8988T (cell line): ENCODE data around the gene CPEB1.
A peak's percentile ranks its signal among the peaks of the same experiment; 100 is the strongest.
"Not testable (repeated sequence)": the region's sequence is repeated elsewhere in the genome, so short reads cannot be mapped to it uniquely, and the experiment has no call there.

Source experiments
- DNase-seq: peaks from one replicate; pipeline ENCODE4 v3.0.0; 2011

The CPEB1 gene

GRCh38 chr15:82648257-82649103 lies 1.3 kb upstream of the CPEB1 start:
- DNase-seq = no peak

- no peak for DNase-seq
These were observed 683 bp upstream of the CPEB1 start for GRCh38 chr15:82647835-82648256.

GRCh38 chr15:82646250-82647044 lies 716 bp downstream of the CPEB1 start:
- DNase-seq = no peak

- not testable (repeated sequence) for DNase-seq
These were observed 2.0 kb downstream of the CPEB1 start for GRCh38 chr15:82644967-82645852.

- DNase-seq = no peak
These were observed 3.2 kb downstream of the CPEB1 start for GRCh38 chr15:82643992-82644391.

DNA sequence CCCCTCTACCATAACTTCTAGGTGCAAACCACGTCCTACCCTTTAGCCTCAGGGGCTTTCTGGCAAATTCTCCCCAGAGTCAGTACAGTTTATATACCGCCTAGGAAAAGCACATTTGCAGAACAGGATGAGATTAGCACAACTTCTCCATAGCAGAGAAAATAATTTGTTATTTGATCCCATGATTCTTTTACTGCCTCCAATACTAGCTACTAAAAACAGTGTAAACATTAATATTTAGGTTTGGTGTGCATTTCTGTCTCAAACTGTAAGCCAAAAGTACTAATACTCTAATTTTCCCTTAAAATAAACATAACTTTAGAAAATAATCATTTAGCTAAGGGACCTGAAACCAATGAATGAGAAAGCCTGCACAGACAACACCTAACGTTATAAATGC lies 4.5 kb downstream of the CPEB1 start:
- DNase-seq = no peak

- DNase-seq = no peak
These were observed 5.9 kb downstream of the CPEB1 start for GRCh38 chr15:82641129-82641798.

DNA sequence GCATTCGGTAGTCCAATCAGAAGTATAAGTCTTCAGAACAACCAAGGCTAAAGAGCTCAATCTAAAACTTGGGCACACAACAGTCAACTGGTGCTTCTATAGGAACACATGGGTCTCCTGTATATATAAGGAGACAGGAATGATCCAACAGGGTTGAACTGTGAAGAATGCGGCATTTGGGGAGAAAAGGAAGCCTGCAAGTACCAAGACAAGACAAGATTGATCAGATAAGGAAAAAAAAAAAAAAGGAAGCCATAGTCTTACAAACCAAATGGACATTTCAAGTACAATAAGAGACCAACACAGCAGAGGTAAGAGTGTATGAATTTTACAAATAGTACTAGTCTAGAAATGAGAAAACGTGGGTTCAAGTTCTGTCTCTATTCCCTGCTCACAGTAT lies 6.5 kb downstream of the CPEB1 start:
- DNase-seq = no peak

GRCh38 chr15:82635798-82636197 lies 11.4 kb downstream of the CPEB1 start:
- no peak for DNase-seq

GRCh38 chr15:82630033-82630432 lies 17.1 kb downstream of the CPEB1 start:
- DNase-seq = no peak

DNA sequence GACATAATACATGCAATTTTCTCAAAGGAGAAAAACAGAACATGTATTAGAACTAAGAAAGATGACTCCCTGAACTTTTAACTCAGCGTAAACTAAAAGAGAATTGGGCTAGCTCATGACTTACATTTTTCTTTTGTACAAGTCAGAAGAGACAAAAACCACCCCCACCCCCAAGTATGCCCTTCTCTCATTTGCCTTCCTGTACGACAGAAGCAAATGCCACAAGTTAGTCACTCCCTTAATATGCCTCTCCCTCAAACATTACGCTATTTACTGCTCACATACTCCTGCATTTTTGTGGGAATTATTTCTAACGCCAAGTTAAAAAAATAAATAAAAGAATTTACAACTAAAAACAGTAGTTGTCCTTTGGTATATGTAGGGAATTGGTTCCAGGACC lies 22.0 kb downstream of the CPEB1 start:
- DNase-seq = no peak

- DNase-seq = no peak
These were observed 22.7 kb downstream of the CPEB1 start for GRCh38 chr15:82624438-82624837.

DNA sequence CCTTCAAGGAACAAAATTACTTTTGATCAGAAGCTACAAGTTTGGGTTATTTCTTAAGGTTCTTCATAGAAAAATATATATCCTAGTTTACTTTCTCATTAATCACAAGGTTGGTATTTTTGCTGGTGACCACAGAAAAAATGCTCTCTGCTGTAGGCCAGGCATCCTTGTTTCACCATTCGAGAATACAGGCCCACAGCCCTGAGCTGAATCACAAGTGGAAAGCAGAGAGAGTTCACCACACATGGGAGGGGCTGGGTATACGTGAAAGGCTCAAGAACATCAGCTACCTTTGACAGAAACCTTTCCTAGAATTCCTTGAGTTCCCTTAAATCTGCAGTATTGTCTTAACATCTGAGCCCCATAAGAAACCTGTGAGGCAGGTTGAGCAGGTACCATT lies 23.2 kb downstream of the CPEB1 start:
- no peak for DNase-seq

GRCh38 chr15:82621970-82622369 lies 25.2 kb downstream of the CPEB1 start:
- DNase-seq = peak; percentile 27

DNA sequence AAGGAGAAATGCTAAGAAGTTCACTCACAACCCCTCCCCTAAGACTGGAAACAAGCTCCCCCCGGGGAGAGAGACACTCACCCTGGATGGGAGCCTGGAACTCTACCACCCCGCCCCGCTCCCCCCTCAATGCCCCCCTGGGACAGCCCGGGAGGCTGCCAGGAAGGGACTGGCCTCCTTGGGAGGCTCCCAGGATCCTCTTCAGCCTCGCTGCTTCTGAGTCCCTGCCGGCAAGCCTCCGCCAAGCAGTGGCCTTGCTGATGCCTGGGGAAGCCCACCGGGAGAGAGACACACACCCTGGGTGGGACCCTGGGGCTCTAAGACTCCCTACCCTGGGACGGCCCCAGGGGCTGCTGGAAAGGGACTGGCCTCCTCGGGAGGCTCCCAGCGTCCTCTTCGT lies 33.4 kb downstream of the CPEB1 start:
- DNase-seq = no peak

DNA sequence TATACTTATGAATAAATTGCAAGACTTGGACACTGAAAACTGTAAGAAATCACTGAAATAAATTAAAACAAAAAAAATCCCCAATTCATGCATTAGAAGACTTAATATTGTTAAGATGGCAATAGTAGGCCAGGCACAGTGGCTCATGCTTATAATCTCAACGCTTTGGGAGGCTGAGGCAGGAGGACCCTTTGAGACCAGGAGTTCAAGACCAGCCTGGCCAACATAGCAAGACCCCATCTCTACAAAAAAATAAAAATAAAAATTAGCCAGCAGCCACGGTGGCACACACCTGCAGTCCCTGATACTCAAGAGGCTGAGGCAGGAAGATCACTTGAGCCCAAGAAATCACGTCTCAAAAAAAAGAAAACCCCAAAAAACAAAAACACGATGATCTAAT lies 35.8 kb downstream of the CPEB1 start:
- no peak for DNase-seq

DNA sequence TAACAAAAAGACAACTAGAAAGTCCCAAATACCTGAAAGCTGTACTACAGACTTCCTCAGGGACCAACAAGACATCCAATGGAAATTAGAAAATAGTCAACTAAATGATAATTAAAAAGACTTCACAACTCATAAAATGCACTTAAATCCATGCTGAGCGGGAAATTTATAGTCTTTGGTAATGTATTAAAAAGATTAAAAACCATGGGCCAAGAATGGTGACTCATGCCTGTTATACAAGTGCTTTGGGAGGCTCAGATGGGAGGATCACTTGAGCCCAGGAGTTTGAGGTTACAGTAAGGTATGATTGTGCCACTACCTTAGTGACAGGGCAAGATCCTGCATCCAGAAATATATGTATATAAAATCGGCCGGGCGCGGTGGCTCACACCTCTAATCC lies 45.0 kb downstream of the CPEB1 start:
- DNase-seq = no peak

DNA sequence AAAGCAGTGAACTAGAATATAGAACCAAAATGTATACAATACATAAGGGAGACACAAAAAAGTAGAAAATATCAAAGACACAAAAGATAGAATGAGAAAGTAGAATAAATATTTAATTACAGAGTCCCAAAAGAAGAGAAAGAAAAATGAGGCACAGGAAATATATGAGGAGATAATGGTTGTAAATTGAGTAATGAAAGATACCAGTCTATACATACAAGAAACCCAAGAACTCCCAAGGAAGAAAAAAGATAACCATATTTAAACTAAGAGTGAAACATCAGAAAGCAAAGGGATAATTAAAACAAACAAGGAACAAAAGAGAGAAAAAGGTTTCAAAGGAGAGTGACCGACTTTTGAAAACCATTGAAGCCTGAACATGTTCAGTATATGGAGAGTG lies 47.3 kb downstream of the CPEB1 start:
- no peak for DNase-seq

DNA sequence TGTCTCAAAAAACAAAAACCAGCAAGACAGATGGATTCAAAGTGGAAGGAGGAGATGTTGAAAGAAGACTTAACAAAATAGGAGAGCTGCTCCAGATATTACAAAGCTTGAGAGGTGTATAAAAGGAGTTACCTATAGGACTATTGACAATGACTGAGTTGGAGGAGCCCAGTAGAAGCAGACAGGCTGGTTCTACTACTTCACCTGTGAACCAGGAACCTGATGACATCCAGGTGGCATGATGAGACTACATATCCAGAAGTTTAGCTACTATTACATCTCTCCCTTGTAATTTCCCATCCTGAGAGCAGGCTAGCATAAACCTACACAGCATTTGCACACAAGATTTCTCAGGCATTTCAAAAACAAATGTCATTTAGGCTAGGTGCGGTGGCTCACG lies 49.3 kb downstream of the CPEB1 start:
- DNase-seq = no peak

- no peak for DNase-seq
These were observed 51.4 kb downstream of the CPEB1 start for GRCh38 chr15:82595766-82596165.

GRCh38 chr15:82595203-82595602 lies 52.0 kb downstream of the CPEB1 start:
- DNase-seq = no peak

DNA sequence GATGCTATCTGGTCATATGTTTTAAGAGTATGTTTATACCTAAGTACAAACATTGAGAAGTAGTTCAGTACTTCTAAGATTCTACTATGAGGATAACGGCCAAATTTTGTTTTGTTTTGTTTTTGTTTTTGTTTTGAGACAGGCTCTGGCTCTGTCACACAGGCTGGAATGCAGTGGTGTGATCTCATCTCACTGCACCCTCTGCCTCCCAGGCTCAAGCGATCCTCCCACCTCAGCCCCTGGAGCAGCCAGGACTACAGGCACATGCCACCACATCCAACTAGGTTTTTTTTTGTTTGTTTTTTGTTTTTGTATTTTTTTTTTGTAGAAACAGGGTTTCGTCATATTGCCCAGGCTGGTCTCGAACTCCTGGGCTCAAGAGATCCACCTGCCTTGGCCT lies 59.4 kb downstream of the CPEB1 start:
- DNase-seq = no peak

- no peak for DNase-seq
These were observed 62.1 kb downstream of the CPEB1 start for GRCh38 chr15:82585072-82585471.
